Medulla oblongata (tissue), 1 donor: Measurements from ENCODE around the gene CMIP.

Source experiments
- DNase-seq: peaks from one replicate; pipeline ENCODE4 v3.0.0-alpha.2; 2015; ENCODE audit errors: extremely low spot score

The CMIP gene

GRCh38 chr16:81461766-81462165 is 17.2 kb downstream of the CMIP start:
- no peak for DNase-seq

DNA sequence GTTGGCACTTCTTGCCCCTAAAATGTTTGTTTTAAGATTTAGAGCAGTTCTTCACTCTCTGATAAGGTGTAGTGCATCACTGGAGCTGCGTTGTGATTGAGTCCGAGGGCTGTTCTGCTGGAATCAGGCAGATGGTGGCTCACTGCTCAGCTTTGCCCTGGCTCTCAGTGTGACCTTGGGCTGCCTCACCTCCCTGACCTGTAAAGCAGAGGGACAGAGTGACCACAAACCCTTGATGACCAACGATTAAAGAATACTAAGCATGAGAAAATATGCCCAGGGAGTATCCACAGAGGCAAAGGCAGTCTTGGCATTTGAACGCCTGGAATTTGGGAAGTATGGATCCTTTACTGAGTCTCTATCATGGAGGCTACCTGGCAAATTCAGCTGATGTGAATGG is 18.1 kb downstream of the CMIP start:
- DNase-seq, result no peak

GRCh38 chr16:81463296-81463890 is 18.8 kb downstream of the CMIP start:
- no peak for DNase-seq

- no peak for DNase-seq
Measured at GRCh38 chr16:81464279-81464678, 19.7 kb downstream of the CMIP start.

DNA sequence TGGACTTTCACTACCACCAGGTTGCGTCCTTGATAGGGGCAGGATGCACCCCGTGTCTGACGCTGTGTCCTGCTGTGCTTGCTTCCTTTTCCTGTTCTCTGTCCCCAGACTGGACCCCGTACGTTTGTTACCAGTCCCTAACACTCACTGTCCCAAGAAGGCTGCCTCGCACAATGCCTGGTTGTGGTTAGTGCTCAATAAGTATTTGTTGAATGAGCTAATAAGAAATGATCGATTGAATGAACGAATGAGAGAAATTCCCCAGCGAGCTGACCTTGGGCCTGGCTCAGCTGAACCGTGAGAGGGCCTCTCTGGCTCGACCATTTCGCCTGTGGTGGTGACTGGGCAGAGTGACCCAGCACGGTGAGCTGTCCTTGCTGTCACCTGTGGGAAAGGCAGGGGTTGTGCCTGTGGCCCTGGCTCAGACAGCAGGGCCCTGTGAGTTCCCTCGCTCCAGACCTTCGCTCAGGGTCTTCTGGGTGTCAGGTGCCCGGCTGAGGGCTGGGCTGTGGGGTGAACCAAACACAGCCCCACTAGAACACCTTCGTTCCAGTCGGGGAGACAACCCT is 20.9 kb downstream of the CMIP start:
- DNase-seq, result no peak

GRCh38 chr16:81466356-81466980 is 21.9 kb downstream of the CMIP start:
- DNase-seq, result peak; percentile 73

GRCh38 chr16:81467072-81467471 is 22.5 kb downstream of the CMIP start:
- no peak for DNase-seq

DNA sequence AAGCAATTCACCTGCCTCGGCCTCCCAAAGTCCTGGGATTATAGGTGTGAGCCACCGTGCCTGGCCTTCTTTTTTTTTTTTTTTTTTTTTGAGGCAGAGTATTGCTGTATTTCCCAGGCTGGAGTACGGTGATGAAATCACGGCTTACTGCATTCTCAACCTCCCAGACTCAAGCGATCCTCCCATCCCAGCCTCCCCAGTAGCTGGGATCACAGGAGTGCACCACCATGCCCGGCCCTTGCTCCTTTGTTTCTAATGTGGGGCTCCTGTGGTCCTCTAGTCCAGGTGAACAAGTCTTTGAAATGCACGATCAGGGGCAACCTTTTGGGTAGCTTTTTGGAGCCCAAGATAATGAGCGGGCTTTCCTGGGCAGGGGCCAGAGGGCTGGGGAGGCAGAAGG is 23.2 kb downstream of the CMIP start:
- DNase-seq, result no peak

DNA sequence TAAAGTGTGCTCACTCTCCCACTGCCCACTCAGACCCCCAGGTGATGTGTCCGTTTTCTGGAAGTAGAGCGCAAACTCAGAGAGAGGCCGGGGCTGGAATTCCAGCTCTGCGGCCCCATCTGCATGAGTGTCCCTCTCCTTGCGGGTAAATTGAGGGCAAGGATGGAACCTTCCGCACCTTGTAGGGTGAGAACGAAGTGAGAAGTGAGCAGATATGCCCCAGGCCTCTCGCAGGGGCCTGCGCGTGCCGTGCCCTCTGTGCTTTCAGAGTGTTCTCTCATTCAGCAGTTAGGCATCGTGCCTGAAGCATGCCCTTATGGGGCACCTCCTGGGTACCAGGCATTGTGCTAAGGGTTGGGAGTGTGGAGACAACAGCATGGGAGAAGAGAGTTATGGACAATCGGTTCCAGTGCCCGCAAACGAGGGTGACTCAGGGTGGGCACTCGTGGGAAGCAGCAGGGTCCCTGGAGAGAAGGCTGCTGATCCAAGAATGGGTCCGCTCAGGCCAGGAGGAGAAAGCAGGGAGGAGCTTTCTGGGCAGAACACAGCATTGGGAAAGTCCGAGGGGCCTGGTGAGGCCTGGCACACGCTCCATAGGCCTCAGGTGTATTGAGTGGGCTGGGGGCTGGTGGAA is 23.8 kb downstream of the CMIP start:
- no peak for DNase-seq

GRCh38 chr16:81469183-81469677 is 24.6 kb downstream of the CMIP start:
- no peak for DNase-seq

GRCh38 chr16:81469710-81470535 is 25.3 kb downstream of the CMIP start:
- DNase-seq, result peak; percentile 82

- DNase-seq, result no peak
Measured at GRCh38 chr16:81470796-81471636, 26.4 kb downstream of the CMIP start.

- no peak for DNase-seq
Measured at GRCh38 chr16:81471882-81472281, 27.3 kb downstream of the CMIP start.

GRCh38 chr16:81472391-81472790 is 27.8 kb downstream of the CMIP start:
- no peak for DNase-seq

GRCh38 chr16:81473066-81473488 is 28.5 kb downstream of the CMIP start:
- no peak for DNase-seq

DNA sequence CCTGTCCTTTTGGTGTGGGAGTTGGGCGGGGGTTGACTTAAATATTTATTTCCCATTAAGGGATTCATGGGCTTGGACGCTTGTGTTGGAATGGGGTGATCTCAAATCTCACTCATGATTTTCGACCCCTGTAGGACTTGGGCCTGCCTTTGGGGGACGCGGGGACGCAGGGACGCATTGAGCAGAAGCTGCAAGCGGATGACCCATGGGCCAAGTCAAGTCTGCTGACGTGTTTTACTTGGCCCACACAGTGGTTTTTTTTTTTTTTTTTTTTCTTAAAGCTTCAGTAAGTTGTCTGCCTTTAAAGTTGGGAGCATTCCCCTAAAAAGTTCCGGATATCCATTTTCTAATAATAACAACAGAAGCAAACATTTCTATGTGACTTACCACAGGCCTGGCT is 28.9 kb downstream of the CMIP start:
- no peak for DNase-seq

GRCh38 chr16:81473969-81474959 is 29.7 kb downstream of the CMIP start:
- no peak for DNase-seq

GRCh38 chr16:81477697-81478693 is 33.4 kb downstream of the CMIP start:
- DNase-seq, result no peak
